Measurements from ENCODE around the gene INHBE.

The INHBE gene

DNA sequence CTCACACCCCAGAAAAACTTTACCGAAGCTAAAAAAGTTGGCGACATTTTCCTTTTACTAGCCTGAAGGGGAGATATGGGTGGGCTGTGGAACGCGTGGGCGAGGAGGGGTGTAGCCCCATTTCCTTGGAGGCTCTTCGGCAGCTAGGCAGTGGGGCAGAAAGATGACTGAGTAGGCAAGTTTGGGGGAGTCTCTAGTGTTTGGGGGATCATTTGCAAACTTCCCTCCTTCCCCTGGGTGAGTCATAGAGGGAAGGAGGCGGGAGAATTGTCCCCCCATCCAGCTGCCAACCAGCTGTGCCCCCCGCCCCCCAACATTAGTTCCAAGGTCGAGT lies 6.8 kb downstream of the INHBE start:
- no peak for DNase-seq

- DNase-seq: peak; percentile 92
Measured at GRCh38 chr12:57462251-57462911, 7.3 kb downstream of the INHBE start.

- no peak for DNase-seq
Measured at GRCh38 chr12:57462912-57463253, 7.8 kb downstream of the INHBE start.

DNA sequence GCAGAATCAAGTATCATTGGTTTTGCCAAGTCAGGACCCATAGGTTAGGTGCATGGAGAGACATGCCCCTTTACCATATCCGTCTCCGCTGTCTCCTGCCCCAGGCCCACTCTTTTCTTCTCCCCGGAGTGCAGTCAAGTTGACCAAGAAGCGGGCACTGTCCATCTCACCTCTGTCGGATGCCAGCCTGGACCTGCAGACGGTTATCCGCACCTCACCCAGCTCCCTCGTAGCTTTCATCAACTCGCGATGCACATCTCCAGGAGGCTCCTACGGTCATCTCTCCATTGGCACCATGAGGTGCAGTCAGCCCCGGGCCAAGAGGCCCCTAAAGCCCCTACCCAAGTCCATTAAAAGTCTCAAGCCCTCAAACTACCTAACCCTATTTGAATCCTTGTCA lies 9.5 kb downstream of the INHBE start:
- DNase-seq: no peak

DNA sequence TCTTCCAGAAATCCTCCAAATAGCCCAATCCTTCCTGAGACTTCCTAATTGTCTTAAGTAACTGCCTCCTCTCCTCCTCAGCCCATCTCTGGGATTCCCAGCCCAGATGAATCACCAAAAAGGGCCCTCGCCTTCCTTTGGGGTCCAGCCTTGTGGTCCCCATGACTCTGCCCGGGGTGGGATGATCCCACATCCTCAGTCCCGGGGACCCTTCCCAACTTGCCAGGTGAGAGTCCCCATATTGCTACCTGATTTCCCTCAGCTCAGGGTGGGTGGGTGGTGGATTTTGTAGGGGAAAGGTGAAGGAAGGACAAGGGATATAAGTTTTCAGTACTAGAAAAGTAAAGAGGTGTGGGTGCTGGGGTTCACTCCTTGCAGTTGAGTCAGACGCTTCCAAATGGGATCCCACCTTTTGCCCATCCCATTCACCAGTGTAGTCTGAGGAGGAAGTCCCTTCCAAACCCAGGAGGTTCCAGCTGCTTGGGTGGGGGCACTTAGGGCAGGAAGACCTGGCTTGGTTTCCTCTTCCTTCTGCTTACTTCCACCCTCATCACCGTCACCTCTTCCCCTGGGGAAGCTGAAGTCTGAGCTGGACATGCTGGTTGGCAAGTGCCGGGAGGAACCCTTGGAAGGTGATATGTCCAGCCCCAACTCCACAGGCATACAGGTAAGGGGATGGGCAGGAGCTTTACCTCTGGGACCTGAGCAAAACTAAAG lies 10.1 kb downstream of the INHBE start:
- DNase-seq: no peak

DNA sequence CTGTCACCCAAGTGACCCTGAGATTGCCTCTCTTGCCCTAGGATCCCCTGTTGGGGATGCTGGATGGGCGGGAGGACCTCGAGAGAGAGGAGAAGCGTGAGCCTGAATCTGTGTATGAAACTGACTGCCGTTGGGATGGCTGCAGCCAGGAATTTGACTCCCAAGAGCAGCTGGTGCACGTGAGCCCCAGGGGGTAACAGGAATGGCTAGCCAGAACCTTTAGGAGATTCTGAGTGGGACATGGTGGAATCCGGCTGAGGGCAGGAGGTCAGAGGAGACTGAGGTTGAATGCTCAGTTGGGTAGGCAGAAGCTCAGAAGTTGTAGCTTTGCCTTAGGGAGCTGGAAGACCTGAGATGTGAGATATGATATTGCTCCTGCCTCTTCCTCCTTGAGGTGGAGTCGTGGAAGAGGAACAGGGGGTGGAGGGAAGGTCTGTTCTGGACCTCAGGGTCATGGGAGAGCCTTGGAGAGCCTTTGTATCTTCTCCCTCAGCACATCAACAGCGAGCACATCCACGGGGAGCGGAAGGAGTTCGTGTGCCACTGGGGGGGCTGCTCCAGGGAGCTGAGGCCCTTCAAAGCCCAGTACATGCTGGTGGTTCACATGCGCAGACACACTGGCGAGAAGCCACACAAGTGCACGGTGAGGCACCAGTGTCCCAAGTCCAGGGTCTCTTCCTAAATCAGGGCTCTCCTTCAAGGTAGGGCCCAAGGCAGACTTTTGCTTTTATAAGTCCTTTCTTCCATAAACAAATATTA lies 10.8 kb downstream of the INHBE start:
- no peak for DNase-seq

DNA sequence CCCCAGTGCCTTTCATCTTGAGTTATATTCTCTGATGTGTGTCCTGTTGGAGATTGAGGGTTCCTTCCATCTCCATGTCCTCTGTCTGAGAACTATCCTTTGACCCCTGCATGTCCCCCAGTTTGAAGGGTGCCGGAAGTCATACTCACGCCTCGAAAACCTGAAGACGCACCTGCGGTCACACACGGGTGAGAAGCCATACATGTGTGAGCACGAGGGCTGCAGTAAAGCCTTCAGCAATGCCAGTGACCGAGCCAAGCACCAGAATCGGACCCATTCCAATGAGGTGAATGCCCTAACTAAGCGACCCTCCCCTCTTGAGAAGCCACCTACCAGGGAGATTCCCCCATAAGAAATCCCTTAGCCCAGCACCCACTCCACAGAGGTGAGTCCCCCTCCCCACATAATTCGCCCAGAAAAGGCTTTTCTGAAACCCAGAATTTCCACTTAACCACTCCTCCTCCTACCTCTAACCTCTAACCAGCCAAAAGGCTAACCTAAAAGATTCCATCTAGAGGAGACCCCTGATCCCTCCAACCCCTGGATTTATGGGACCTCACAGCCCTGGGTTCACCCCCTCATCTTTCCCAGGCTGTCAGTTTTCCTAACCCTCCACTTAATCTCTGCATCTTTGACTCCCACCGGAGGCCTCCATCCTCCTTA lies 12.2 kb downstream of the INHBE start:
- DNase-seq: no peak

- no peak for DNase-seq
Measured at GRCh38 chr12:57467915-57468314, 12.8 kb downstream of the INHBE start.

DNA sequence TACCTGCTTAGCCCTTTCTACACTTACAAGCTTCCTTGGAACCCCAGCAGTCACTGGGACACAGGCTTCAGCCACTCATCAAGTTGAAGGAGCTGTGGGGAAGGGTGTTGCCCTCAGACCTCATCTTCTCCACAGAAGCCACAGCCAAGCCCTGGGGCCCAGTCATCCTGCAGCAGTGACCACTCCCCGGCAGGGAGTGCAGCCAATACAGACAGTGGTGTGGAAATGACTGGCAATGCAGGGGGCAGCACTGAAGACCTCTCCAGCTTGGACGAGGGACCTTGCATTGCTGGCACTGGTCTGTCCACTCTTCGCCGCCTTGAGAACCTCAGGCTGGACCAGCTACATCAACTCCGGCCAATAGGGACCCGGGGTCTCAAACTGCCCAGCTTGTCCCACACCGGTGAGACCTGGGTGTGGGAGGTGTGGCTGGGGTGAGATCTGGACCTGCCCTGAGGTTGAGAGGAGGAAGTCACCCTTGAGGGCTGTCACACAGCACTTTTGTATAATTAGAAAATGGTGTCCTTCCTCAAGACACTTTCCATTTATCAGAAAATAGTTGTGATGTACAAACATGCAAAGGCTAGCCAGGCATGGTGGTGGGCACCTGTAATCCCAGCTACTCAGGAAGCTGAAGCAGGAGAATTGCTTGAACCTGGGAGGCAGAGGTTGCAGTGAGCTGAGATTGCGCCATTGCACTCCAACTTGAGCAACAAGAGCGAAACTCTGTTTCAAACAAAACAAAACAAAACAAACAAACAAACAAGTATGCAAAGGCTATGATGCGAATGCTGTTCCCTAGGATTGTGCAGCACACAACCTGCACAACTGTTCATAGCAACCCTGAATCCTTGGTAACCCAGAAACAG lies 14.4 kb downstream of the INHBE start:
- no peak for DNase-seq

GRCh38 chr12:57470286-57470969 lies 15.3 kb downstream of the INHBE start:
- DNase-seq: no peak

GRCh38 chr12:57470970-57471656 lies 16.0 kb downstream of the INHBE start:
- no peak for DNase-seq

- DNase-seq: no peak
Measured at GRCh38 chr12:57471661-57472060, 16.6 kb downstream of the INHBE start.

GRCh38 chr12:57472391-57472790 lies 17.3 kb downstream of the INHBE start:
- no peak for DNase-seq

- no peak for DNase-seq
Measured at GRCh38 chr12:57473392-57473791, 18.3 kb downstream of the INHBE start.

DNA sequence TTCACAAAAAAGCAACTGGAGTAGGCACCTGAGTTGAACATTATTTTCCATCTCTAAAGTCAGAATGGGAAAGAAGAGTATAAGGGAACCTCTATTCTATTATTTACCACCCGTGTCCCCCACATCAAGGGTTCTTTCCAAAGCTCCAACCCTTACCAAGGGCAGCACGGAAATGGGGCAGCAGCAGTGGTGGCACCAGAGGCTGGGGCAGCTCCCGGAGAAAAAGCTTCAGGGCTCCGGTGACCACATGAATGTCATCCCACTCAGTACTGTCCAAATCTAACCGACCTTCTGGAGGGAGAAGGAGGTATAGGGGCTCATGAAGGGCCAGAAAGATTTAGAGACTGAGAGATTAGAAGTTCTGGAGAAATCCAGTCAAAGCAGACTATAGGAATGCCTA lies 18.8 kb downstream of the INHBE start:
- DNase-seq: no peak

GRCh38 chr12:57474430-57474829 lies 19.3 kb downstream of the INHBE start:
- DNase-seq: no peak

DNA sequence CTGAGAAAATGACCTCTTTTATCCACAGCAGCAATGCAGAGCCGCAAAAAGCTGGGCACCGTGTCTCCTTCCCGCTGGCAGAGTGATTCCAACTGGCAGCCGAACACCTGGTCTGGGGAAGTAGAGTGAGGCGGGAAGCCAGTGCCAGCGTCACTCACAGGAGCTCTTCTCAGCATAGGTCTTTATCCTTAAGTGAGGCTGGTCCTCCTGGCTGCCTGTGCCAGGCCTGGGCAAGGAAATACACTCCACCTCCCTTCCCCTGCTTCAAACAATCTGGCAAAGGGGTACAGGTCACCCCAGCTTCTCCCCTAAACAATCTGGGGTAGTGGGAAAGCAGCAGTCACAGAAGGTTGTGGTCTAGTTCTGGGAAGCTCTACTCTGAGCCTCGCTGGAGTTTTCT lies 19.8 kb downstream of the INHBE start:
- DNase-seq: no peak

DNA sequence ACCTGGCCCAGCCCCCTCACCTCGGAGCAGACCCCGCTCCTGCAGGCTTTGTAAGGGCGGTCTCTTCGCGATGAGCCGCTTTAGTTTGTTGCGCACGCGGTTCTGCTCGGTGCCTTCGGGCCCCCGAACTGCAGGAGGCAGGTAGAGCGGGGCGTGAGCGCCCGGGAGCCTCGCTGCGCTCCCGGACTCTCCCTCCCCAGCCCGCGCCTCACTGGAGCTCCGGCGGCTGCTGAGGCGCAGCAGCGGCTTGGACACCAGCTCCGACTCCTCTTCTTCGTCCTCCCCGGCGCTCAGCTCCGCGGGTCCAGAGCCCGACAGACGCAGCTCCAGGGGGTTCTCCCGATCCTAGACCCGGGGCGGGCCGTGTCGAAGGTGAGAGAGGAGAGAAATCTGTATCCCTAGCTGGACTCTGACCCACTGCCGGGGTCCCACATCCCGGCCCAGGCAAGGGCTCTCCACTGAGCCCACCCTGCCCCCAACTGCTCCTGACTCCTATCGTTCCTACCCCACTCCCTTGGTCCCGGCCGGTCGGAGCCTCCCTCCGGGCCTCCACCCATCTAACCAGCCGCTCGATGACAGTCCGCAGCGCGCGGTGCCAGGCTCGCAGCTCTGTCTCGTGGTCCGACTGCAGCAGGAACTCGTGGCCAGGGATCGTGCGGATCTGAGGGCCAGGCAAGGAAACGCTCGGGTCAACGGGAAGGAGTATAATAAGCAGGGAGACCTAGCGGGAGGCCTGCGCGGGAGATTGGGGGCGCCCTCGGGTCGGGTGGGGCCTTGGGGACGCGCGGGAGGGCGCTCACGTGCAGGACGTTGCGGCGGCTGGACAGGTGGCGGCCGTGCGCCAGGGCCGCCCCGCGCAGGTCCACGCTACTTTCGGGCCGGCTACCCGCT lies 20.4 kb downstream of the INHBE start:
- no peak for DNase-seq

GRCh38 chr12:57476162-57476992 lies 21.3 kb downstream of the INHBE start:
- DNase-seq: peak; percentile 74 to 80

All from CD4-positive, alpha-beta T cell treated with Interleukin-4 for 1 hour (primary cell).